Liver (tissue), 3 donors: ENCODE measurements around the gene ADGRF4.

ENCODE experiments used
- EGR1 ChIP-seq, 2 donors: IDR thresholded peaks; 2 replicates each; pipeline ENCODE4 v1.6.1; 2016 to 2018; ENCODE audit warnings: antibody characterized with exemption in 2 of 2, low read depth in 2 of 2
- GABPA ChIP-seq, 2 donors: IDR thresholded peaks in 1 of 2; conservative IDR thresholded peaks in 1 of 2; 2 replicates each; pipeline ENCODE4 v1.6.1; 2016; ENCODE audit warnings: antibody characterized with exemption in 2 of 2, mild to moderate bottlenecking in 1 of 2, moderate library complexity in 1 of 2
- HNF4G ChIP-seq: IDR thresholded peaks from 2 replicates; pipeline ENCODE4 v1.6.1; 2016; ENCODE audit warnings: antibody characterized with exemption
- JUND ChIP-seq, 2 donors: IDR thresholded peaks; 2 replicates each; pipeline ENCODE4 v1.6.1; 2016; ENCODE audit warnings: antibody characterized with exemption in 2 of 2
- MAX ChIP-seq: IDR thresholded peaks from 2 replicates; pipeline ENCODE4 v1.6.1; 2016; ENCODE audit warnings: antibody characterized with exemption
- RAD21 ChIP-seq, 2 donors: IDR thresholded peaks; 2 replicates each; pipeline ENCODE4 v1.6.1; 2016; ENCODE audit warnings: antibody characterized with exemption in 2 of 2, mild to moderate bottlenecking in 2 of 2
- REST ChIP-seq: IDR thresholded peaks from 2 replicates; pipeline ENCODE4 v1.6.1; 2016; ENCODE audit warnings: antibody characterized with exemption, mild to moderate bottlenecking
- RXRA ChIP-seq, 2 donors: IDR thresholded peaks; 2 replicates each; pipeline ENCODE4 v1.6.1; 2017 to 2018; ENCODE audit warnings: antibody characterized with exemption in 2 of 2, mild to moderate bottlenecking in 1 of 2
- SP1 ChIP-seq: IDR thresholded peaks from 2 replicates; pipeline ENCODE4 v1.6.1; 2018; ENCODE audit warnings: antibody characterized with exemption, mild to moderate bottlenecking
- TAF1 ChIP-seq: conservative IDR thresholded peaks from 2 replicates; pipeline ENCODE4 v1.6.1; 2016; ENCODE audit warnings: antibody characterized with exemption, mild to moderate bottlenecking
- YY1 ChIP-seq: IDR thresholded peaks from 2 replicates; pipeline ENCODE4 v1.6.1; 2016; ENCODE audit warnings: antibody characterized with exemption, mild to moderate bottlenecking
- TF ChIP-seq, protein P1 (sequence below): fragments of 150-350 bp; IDR thresholded peaks from 2 replicates; pipeline ENCODE4 v1.5.1; 2017; ENCODE audit warnings: improper control_type of control experiment, low read depth, low read length; ENCODE audit not compliant: missing input control
- donor health status: healthy.
- donor health status: healthy.

GRCh38 chr6:47690791-47691190, 7.6 kb upstream of the ADGRF4 start:
- TF ChIP-seq, protein P1, sequence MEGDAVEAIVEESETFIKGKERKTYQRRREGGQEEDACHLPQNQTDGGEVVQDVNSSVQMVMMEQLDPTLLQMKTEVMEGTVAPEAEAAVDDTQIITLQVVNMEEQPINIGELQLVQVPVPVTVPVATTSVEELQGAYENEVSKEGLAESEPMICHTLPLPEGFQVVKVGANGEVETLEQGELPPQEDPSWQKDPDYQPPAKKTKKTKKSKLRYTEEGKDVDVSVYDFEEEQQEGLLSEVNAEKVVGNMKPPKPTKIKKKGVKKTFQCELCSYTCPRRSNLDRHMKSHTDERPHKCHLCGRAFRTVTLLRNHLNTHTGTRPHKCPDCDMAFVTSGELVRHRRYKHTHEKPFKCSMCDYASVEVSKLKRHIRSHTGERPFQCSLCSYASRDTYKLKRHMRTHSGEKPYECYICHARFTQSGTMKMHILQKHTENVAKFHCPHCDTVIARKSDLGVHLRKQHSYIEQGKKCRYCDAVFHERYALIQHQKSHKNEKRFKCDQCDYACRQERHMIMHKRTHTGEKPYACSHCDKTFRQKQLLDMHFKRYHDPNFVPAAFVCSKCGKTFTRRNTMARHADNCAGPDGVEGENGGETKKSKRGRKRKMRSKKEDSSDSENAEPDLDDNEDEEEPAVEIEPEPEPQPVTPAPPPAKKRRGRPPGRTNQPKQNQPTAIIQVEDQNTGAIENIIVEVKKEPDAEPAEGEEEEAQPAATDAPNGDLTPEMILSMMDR = no peak
- no peak for TF ChIP-seq TAF1
- TF ChIP-seq SP1 = no peak
- no peak for TF ChIP-seq RXRA (IDR thresholded peaks at IDR 0.05)
- no peak for TF ChIP-seq RAD21 (IDR thresholded peaks at IDR 0.05)
- TF ChIP-seq YY1 = no peak
- TF ChIP-seq REST = no peak
- no peak for TF ChIP-seq HNF4G
- no peak for TF ChIP-seq JUND (IDR thresholded peaks at IDR 0.05)
- no peak for TF ChIP-seq EGR1 (IDR thresholded peaks at IDR 0.05; ENCODE audit: low read depth in 2 of 2)
- no peak for TF ChIP-seq MAX
- no peak for TF ChIP-seq GABPA (IDR thresholded peaks at IDR 0.05 in 1 of 2, conservative IDR thresholded peaks at IDR 0.05 in 1 of 2)
